Measurements from ENCODE around the gene KLHL25. TPM values are rescaled to one million over a fixed set of nuclear protein-coding genes. Genes with fewer than 3 reads are reported as not detected.
A peak's percentile ranks its signal among the peaks of the same experiment; 100 is the strongest.

Gene KLHL25
- total and polyA plus RNA-seq, 2 of the 13 experiments (the other 11 are each of a cell fraction or from before 2014, with no cell fraction given): 3.7 to 8.2 TPM

GRCh38 chr15:85769182-85769900 lies 25.4 kb downstream of the KLHL25 start (continued):
- TF ChIP-seq ZKSCAN8 (CRISPR knock-in tag; IDR thresholded peaks at IDR 0.05; ENCODE audit: borderline replicate concordance) (no peak), ZNF256 (CRISPR knock-in tag; conservative IDR thresholded peaks at IDR 0.05) (no peak), CREM (IDR thresholded peaks at IDR 0.05) (no peak), CREM (CRISPR knock-in tag; IDR thresholded peaks at IDR 0.05) (no peak), ZBTB38 (CRISPR knock-in tag; IDR thresholded peaks at IDR 0.05) (peak; percentile 64; the same call in 1 of the 2 replicates), NFE2L2 (IDR thresholded peaks at IDR 0.05; ENCODE audit: low read length) (peak; percentile 45; the same call in 1 of the 2 replicates), REXO4 (CRISPR knock-in tag; IDR thresholded peaks at IDR 0.05; ENCODE audit: borderline replicate concordance) (no peak), MAX (IDR thresholded peaks at IDR 0.05) (no peak), SMARCC2 (IDR thresholded peaks at IDR 0.05) (no peak), PHF8 (CRISPR knock-in tag; IDR thresholded peaks at IDR 0.05) (no peak), ZNF782 (CRISPR knock-in tag; IDR thresholded peaks at IDR 0.05; ENCODE audit: borderline replicate concordance) (no peak)
- TF ChIP-seq, protein P1, sequence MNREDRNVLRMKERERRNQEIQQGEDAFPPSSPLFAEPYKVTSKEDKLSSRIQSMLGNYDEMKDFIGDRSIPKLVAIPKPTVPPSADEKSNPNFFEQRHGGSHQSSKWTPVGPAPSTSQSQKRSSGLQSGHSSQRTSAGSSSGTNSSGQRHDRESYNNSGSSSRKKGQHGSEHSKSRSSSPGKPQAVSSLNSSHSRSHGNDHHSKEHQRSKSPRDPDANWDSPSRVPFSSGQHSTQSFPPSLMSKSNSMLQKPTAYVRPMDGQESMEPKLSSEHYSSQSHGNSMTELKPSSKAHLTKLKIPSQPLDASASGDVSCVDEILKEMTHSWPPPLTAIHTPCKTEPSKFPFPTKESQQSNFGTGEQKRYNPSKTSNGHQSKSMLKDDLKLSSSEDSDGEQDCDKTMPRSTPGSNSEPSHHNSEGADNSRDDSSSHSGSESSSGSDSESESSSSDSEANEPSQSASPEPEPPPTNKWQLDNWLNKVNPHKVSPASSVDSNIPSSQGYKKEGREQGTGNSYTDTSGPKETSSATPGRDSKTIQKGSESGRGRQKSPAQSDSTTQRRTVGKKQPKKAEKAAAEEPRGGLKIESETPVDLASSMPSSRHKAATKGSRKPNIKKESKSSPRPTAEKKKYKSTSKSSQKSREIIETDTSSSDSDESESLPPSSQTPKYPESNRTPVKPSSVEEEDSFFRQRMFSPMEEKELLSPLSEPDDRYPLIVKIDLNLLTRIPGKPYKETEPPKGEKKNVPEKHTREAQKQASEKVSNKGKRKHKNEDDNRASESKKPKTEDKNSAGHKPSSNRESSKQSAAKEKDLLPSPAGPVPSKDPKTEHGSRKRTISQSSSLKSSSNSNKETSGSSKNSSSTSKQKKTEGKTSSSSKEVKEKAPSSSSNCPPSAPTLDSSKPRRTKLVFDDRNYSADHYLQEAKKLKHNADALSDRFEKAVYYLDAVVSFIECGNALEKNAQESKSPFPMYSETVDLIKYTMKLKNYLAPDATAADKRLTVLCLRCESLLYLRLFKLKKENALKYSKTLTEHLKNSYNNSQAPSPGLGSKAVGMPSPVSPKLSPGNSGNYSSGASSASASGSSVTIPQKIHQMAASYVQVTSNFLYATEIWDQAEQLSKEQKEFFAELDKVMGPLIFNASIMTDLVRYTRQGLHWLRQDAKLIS (CRISPR knock-in tag; IDR thresholded peaks at IDR 0.05): no peak
- TF ChIP-seq, protein P2, sequence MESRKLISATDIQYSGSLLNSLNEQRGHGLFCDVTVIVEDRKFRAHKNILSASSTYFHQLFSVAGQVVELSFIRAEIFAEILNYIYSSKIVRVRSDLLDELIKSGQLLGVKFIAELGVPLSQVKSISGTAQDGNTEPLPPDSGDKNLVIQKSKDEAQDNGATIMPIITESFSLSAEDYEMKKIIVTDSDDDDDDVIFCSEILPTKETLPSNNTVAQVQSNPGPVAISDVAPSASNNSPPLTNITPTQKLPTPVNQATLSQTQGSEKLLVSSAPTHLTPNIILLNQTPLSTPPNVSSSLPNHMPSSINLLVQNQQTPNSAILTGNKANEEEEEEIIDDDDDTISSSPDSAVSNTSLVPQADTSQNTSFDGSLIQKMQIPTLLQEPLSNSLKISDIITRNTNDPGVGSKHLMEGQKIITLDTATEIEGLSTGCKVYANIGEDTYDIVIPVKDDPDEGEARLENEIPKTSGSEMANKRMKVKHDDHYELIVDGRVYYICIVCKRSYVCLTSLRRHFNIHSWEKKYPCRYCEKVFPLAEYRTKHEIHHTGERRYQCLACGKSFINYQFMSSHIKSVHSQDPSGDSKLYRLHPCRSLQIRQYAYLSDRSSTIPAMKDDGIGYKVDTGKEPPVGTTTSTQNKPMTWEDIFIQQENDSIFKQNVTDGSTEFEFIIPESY (CRISPR knock-in tag; IDR thresholded peaks at IDR 0.05): peak; percentile 78

Measured in HepG2 (cell line).